Left lung (tissue), 10 donors: ENCODE data around the gene EPHA4. TPM values are rescaled to one million over a fixed set of nuclear protein-coding genes. Genes with fewer than 3 reads are reported as not detected.

Source experiments
- ATAC-seq: fragments of 200-7000 bp; cut with Tn5 transposase; one replicate; pipeline ENCODE4 v1.9.1; 2020; ENCODE audit warnings: moderate library complexity
- DNase-seq, 4 donors: peaks; one replicate each; pipeline ENCODE4 v3.0.0-alpha.2; 2013 to 2020
- H3K27ac ChIP-seq, 2 donors: fragments of 200-600 bp; sonication (generic) in 1 of 2; one replicate each; pipeline versions ENCODE4 v1.5.0 to v1.8.0; 2020 to 2021
- H3K27me3 ChIP-seq, 2 donors: fragments of 200-600 bp; sonication (generic) in 1 of 2; one replicate each; pipeline versions ENCODE4 v1.5.0 to v1.8.0; 2020 to 2021
- H3K36me3 ChIP-seq, 2 donors: fragments of 200-600 bp; sonication (generic) in 1 of 2; one replicate each; pipeline versions ENCODE4 v1.5.0 to v1.8.0; 2020 to 2021
- H3K4me1 ChIP-seq, 2 donors: fragments of 200-600 bp; one replicate each; pipeline ENCODE4 v1.8.0; 2021
- H3K4me3 ChIP-seq, 2 donors: fragments of 200-600 bp; sonication (generic) in 1 of 2; one replicate each; pipeline versions ENCODE4 v1.5.0 to v1.8.0; 2020 to 2021; ENCODE audit warnings: mild to moderate bottlenecking in 1 of 2
- H3K9me3 ChIP-seq, 2 donors: fragments of 200-600 bp; sonication (generic) in 1 of 2; one replicate each; pipeline versions ENCODE4 v1.5.0 to v1.8.0; 2020 to 2021
- CTCF ChIP-seq, 2 donors: fragments of 200-600 bp; sonication (generic) in 1 of 2; IDR thresholded peaks; one replicate each; pipeline versions ENCODE4 v1.5.0 to v1.8.0; 2021; ENCODE audit warnings: antibody characterized with exemption in 2 of 2
- intact Hi-C, 2 donors: fragments of 100-400 bp; cut with DNase I; formaldehyde crosslinking; loops; one replicate each; pipeline versions ENCODE4 v1.11.2 to v1.14.2; 2022
- polyA plus RNA-seq, 6 donors: library from polyadenylated mRNA; unstranded; fragments of 120-200 nt; gene quantifications; one replicate each; pipeline ENCODE4 v1.2.1, GENCODE V29; 2013; ENCODE audit not compliant: insufficient read length in 6 of 6
- total RNA-seq, 2 donors: library from RNA; stranded (reverse); fragmentation: NEBNext Ultra II Directional; extraction: Animal tissue kit (Norgen Biotek cat#: 25700); gene quantifications; one replicate each; pipeline ENCODE4 v1.2.1, GENCODE V29; 2021
- donor health status: DM: no; HTN: yes; CAD: no.
- donor health status: DM: no; HTN: no; CAD: no.

Gene EPHA4
- total and polyA plus RNA-seq, 8 donors, result 17.7 to 41.0 (median 24.8) TPM

- no peak for TF ChIP-seq CTCF (IDR thresholded peaks at IDR 0.05)
Observed at GRCh38 chr2:221463241-221463896, 108.7 kb downstream of the EPHA4 start.

GRCh38 chr2:221461901-221462300 lies 110.2 kb downstream of the EPHA4 start:
- Histone ChIP-seq H3K4me1 (peaks cover 0 to 8% of the 10 kb centered on the region in 2 donors), H3K27me3 (no peaks in the 10 kb centered on the region), H3K9me3 (no peaks in the 10 kb centered on the region), H3K4me3 (no peak overlapping the region), H3K36me3 (no peaks in the 10 kb centered on the region), H3K27ac (no peak overlapping the region)
- no peak for TF ChIP-seq CTCF (IDR thresholded peaks at IDR 0.05)
- intact Hi-C loops, result no loop called here
- no peak for DNase-seq
- ATAC-seq, result no peak

More at GRCh38 chr2:221463241-221463896, 108.7 kb downstream of the EPHA4 start:
- Histone ChIP-seq H3K27ac (no peak overlapping the region), H3K4me1 (peaks cover 0 to 8% of the 10 kb centered on the region in 2 donors), H3K27me3 (no peaks in the 10 kb centered on the region), H3K4me3 (no peak overlapping the region), H3K9me3 (no peaks in the 10 kb centered on the region), H3K36me3 (no peaks in the 10 kb centered on the region)
- intact Hi-C loops, result no loop called here
- ATAC-seq (no peak), DNase-seq (no peak)

GRCh38 chr2:221460136-221460535 lies 112.0 kb downstream of the EPHA4 start:
- no peak overlapping the region for H3K27ac ChIP-seq
- ATAC-seq (no peak), DNase-seq (no peak)
- intact Hi-C loops, result no loop called here
- no peaks in the 10 kb centered on the region for H3K9me3 ChIP-seq
- TF ChIP-seq CTCF (IDR thresholded peaks at IDR 0.05), result no peak
- no peak overlapping the region for H3K4me3 ChIP-seq
- no peaks in the 10 kb centered on the region for H3K27me3 ChIP-seq
- H3K4me1 ChIP-seq, result peaks cover 0 to 4% of the 10 kb centered on the region in 2 donors
- no peaks in the 10 kb centered on the region for H3K36me3 ChIP-seq

- no peak for DNase-seq
- no peak for TF ChIP-seq CTCF (IDR thresholded peaks at IDR 0.05)
- Histone ChIP-seq H3K9me3 (no peaks in the 10 kb centered on the region), H3K4me1 (peaks cover 0 to 4% of the 10 kb centered on the region in 2 donors), H3K4me3 (no peak overlapping the region), H3K27ac (no peak overlapping the region), H3K27me3 (no peaks in the 10 kb centered on the region), H3K36me3 (no peaks in the 10 kb centered on the region)
- ATAC-seq, result no peak
- intact Hi-C loops, result no loop called here
Observed at GRCh38 chr2:221458578-221458977, 113.5 kb downstream of the EPHA4 start.

GRCh38 chr2:221455214-221455613 lies 116.9 kb downstream of the EPHA4 start:
- Histone ChIP-seq H3K27me3 (no peaks in the 10 kb centered on the region), H3K36me3 (no peaks in the 10 kb centered on the region), H3K27ac (no peak overlapping the region), H3K4me3 (no peak overlapping the region), H3K4me1 (peaks cover 0 to 4% of the 10 kb centered on the region in 2 donors), H3K9me3 (no peaks in the 10 kb centered on the region)
- TF ChIP-seq CTCF (IDR thresholded peaks at IDR 0.05), result no peak
- no peak for DNase-seq
- ATAC-seq, result no peak
- intact Hi-C loops, result no loop called here
